Prostate gland (tissue), 2 donors: ENCODE results near the gene DUSP19.

Experiments used
- CTCF ChIP-seq, 4 experiments: fragments of 200-600 bp in 2 of 4; fragments of 450-650 bp in 2 of 4; sonication (generic) in 2 of 4; IDR thresholded peaks; 1 replicate in 3 of 4; 2 replicates in 1 of 4; pipeline ENCODE4 v1.5.1; 2016 to 2019; ENCODE audit warnings: antibody characterized with exemption in 4 of 4, mild to moderate bottlenecking in 2 of 4, moderate library complexity in 2 of 4
- POLR2A ChIP-seq: fragments of 450-650 bp; IDR thresholded peaks from one replicate; pipeline ENCODE4 v1.6.1; 2016; ENCODE audit warnings: antibody characterized with exemption, mild to moderate bottlenecking
- POLR2AphosphoS5 ChIP-seq: sonication (generic); formaldehyde crosslinking; IDR thresholded peaks from one replicate; pipeline ENCODE4 v1.6.1; 2017; ENCODE audit warnings: antibody characterized with exemption

DNA sequence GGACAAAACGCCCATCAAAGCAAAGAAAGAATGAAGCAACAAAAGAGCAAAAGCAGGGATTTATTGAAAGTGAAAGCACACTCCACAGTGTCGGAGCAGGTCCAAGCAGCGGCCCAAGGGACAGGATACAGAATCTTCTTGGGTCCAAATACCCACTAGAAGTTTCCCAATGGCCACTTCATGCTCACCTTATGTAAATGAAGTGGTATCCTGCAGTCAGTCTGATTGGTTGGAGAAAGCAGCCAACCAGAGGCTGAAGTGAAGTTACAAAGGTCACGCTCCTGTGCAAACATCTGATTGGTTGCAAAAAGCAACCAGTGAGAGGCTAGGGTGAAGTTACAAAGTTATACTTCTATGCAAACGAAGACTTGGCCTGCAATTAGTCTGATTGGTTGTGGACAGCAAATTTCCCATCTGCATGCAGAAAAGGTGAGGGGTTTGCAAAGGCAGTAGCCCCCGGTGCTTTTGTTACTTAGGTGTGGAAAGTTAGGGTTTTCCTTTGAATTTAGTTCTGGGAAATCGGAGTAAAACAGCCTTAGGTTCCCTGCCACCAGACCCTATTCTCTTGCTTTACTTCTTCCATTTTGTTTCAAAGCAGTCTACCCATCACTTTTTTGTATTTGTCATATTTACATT lies 12.9 kb downstream of the DUSP19 start:
- TF ChIP-seq CTCF (IDR thresholded peaks at IDR 0.05) (no peak), POLR2A (no peak), POLR2AphosphoS5 (no peak)
